GM18861 (cell line): ENCODE results near the gene PRR5L.
"Not testable (repeated sequence)": the region's sequence is repeated elsewhere in the genome, so short reads cannot be mapped to it uniquely, and the experiment has no call there.

Experiments used
- ATAC-seq: cut with Tn5 transposase; IDR thresholded peaks from one replicate; pipeline ENCODE4 v1.9.1; 2021; ENCODE audit not compliant: unreplicated experiment

Gene PRR5L

GRCh38 chr11:36325403-36325802 is 29.3 kb downstream of the PRR5L start:
- ATAC-seq, result not testable (repeated sequence)

- ATAC-seq, result peak; percentile 77
Measured at GRCh38 chr11:36326524-36327419, 30.7 kb downstream of the PRR5L start.

GRCh38 chr11:36328966-36329673 is 33.0 kb downstream of the PRR5L start:
- ATAC-seq, result no peak

DNA sequence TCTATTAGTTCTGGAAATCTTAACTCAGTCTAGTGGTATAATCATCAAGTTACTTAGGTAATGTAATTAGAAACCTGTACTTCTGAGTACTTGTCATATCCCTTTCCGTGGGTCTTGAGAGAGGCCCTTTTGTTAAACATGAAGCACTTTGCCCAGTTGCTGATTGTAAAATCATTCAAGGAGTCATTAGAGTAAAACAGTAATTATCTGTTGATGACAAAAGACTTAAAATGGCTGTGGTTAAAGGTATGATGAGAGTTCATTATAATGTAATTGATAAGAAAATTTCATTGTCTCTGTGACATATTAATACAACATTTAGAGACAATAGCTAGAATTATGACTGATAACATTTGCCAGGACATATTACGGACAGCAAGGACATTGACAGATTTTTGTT is 34.3 kb downstream of the PRR5L start:
- no peak for ATAC-seq

DNA sequence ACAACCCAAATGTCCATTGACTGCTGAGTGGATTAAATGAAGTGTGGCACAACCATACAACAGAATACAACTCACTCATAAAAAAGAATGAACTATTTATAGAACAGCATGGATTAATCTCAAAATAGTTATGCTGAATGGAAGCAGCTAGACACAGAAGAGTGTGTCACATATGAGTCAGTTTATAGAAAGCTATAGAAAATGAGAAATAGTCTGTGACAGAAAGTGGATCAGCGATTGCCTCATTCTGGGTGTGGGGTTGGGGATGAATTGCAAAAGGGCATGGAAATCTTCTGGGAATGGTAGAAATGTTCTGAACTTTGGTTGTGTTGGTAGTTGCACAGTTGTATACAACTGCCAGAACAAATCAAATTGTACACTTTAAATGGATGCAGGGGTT is 37.4 kb downstream of the PRR5L start:
- ATAC-seq, result no peak

- ATAC-seq, result peak; percentile 51
Measured at GRCh38 chr11:36333897-36334296, 37.8 kb downstream of the PRR5L start.

GRCh38 chr11:36339888-36340287 is 43.8 kb downstream of the PRR5L start:
- ATAC-seq, result no peak

GRCh38 chr11:36340897-36341296 is 44.8 kb downstream of the PRR5L start:
- no peak for ATAC-seq

DNA sequence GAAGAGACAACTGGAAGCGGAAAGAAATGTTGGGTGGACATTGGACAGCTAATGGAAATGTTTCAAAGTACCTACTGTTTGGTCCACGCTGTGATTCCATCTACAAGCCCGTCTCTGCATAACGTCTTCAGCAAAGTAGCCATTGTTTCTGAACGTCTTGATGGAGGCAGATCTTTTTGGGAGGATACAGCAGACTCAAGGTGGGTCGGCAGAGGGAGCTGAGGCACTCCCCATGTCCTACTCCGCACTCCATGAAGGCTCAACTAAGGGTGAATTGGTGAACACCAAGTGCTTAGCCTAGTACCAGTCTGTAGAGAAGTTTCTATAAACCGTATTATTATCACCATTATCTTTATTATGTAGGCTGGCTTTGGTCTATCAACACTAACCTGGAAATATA is 45.8 kb downstream of the PRR5L start:
- ATAC-seq, result no peak

DNA sequence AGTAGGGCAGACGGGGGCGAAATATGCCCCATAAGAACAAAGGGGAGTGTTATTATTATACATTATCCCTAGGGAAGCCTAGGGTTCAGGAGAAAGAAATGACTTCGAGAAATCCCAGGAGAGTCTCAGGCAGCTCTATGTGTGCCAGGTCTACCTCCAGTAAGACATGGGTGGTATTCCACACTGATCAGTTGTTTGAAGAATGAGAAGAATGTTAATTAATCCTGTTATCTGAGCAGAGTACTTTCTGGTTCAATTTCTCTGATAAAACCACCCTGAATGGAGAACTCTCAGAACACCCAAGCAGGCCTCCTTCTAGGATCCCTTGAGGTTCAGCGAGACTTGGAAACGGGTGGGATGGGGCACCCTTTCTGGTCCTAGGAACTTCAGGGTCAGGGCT is 46.2 kb downstream of the PRR5L start:
- no peak for ATAC-seq

- no peak for ATAC-seq
Measured at GRCh38 chr11:36343436-36343835, 47.3 kb downstream of the PRR5L start.

- ATAC-seq, result no peak
Measured at GRCh38 chr11:36345084-36345511, 49.0 kb downstream of the PRR5L start.

- ATAC-seq, result no peak
Measured at GRCh38 chr11:36345535-36346141, 49.5 kb downstream of the PRR5L start.

DNA sequence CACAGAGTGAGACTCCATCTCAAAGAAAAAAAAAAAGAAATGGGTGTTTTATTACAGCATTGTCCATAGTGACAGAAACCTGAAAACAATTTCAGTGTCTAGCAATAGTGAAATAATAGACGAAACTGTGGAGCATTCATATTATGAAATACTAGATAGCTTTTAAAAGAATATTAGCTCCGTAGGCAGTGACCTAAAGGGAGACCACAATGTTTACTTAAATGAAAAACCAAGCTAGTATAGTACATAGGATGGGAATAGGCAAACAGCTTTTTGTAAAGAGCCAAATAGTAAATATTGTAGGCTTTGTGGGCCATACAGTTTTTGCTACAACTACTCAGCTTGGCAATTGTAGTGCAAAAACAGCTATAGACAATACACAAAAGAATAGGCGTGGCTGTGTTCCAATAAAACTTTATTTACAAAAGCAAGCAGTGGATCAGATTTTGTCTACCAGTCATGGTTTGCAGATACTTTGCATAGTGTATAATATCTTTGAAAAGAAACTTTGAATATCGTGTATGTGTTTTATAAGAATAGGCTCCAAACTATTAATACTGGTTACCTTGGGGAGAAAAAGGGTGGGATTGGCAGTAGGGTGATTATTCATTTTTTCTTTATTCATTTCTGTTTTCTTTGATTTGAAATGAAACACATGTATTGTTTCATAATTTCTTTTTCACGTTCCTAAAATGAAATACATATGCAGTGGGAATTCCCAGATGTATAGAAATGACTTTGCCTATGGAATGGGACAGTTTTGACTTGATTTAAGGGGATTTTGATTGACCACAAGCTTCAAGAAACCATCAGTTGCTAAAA is 50.7 kb downstream of the PRR5L start:
- ATAC-seq, result no peak

- no peak for ATAC-seq
Measured at GRCh38 chr11:36347384-36347906, 51.4 kb downstream of the PRR5L start.

GRCh38 chr11:36349351-36350136 is 53.5 kb downstream of the PRR5L start:
- no peak for ATAC-seq

DNA sequence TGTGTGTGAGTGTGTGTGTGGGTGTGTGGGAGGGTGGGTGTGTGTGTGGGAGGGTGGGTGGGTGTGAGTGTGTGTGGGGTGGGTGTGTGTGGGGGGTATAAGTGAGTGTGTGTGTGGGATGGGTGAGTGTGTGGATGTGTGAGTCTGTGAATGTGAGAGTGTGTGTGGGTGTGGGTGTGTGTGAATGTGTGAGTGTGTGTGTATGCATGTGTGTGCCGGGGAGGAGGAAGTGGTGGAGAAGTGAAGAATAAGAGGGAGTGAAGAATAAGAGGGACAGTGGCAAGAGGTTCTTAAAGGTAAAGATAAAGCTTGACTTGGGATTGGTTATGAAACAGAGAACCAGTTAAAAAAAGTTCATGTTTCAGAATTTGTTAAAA is 54.0 kb downstream of the PRR5L start:
- ATAC-seq, result no peak

- no peak for ATAC-seq
Measured at GRCh38 chr11:36352922-36353321, 56.8 kb downstream of the PRR5L start.

DNA sequence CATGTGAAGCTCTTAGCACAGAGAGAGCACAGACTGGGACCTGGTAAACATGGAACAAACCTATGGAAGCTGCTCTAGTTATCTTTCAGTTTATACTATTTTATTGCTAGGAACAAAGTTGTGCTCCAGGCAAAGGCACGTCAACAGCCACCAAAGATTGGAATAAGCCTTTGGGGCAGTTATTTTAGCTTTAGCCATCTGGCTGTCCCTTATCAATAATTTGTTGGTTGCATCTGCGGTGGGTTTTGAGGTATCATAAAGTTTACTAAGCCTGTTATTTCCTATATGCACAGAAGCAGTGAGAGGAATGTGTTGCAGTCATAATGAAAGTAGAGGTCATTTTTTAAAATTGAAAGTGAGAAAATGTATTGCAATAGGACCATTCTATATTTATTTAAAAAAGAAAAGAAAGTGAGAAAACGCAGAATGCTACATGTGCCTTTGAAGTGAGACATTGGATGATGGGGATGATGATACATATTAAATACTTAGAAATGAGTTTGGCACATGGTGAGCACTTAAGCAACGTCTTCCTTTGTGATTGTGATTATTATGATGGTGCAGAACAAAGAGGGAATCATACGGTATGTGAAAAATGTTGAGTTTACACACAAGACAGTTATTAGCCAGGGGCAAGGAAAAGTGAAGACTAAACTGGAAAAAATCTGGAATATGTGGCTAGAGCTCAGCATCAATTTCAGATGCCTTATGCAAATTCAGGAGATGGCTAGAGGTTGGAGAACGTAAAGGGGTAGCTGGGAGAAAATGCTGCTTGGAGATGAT is 58.3 kb downstream of the PRR5L start:
- peak; percentile 86 for ATAC-seq
